Measurements from ENCODE around the gene RRAGD. TPM values are rescaled to one million over a fixed set of nuclear protein-coding genes. Genes with fewer than 3 reads are reported as not detected.

RRAGD gene
- total RNA-seq, 1 donor from 2014 or later = 35.4 TPM

DNA sequence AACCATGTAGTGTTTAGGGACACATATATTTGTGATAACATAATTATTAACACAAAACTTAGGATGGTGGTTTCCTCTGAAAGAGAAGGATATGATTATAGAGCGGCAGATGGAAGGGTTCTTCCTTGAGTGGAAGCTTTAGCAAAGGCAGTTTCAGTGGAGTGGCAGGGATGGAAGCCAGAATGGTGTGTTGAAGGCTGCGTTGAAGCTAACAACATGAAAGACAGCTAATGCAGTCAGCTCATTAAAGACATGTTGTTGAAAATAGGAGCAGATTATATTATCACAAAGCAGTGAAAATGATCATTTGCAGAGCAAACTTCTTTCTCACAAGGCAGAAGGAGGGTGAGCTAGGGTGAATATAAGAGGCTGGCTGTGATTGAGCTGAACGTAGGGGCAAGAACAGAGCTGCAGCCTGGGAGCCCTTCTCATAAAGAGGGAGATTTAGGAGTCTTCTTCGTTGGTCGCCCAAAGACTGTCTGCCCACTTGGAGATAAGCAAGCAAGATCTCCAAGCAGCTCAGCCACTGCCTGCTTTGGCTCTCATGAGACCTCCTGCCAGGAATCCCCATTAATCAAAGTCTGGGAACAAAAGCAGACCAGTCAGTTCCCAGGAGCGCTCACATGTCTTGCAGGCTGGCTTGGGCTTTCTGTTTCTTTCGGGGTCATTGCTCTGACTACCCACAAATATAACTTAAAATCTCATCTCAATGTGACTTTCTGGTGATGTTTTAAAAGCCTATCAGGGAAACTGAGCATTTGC, 18.3 kb upstream of the RRAGD start:
- Histone ChIP-seq H3K4me3 (ENCODE audit: low read depth, low read length) (no peak overlapping the region), H3K36me3 (ENCODE audit: control insufficient read depth, insufficient read depth, low read length) (no peaks in the 10 kb centered on the region), H3K27me3 (ENCODE audit: control insufficient read depth, insufficient read depth, low read length) (no peaks in the 10 kb centered on the region)
- DNase-seq (ENCODE audit: low read depth) = no peak
- TF ChIP-seq CTCF (IDR thresholded peaks at IDR 0.05; ENCODE audit: insufficient read depth, low read length, poor library complexity, severe bottlenecking) = no peak

DNA sequence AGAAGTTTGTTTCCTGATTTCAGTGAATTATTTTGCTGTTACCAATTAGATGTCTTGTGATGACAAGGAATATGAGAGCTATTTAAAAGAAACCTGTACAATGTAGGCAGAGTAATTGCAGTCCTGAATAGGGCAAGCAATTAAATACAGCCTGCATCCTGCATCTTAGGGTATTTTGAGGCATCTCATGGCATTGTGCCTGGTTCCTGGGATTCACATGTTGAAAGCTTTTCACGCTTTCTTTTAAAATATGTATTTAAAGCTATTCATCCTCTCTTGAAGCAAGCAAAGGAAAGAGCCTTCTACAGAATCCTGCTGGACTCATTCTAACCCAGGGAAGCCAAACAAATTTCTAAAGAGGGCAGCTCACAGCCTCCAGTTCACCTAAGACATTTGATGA, 4.7 kb upstream of the RRAGD start:
- no peaks in the 10 kb centered on the region for H3K36me3 ChIP-seq (ENCODE audit: control insufficient read depth, insufficient read depth, low read length)
- H3K4me3 ChIP-seq (ENCODE audit: low read depth, low read length) = no peak overlapping the region
- H3K27me3 ChIP-seq (ENCODE audit: control insufficient read depth, insufficient read depth, low read length) = no peaks in the 10 kb centered on the region
- no peak for TF ChIP-seq CTCF (IDR thresholded peaks at IDR 0.05; ENCODE audit: insufficient read depth, low read length, poor library complexity, severe bottlenecking)
- DNase-seq (ENCODE audit: low read depth) = no peak

DNA sequence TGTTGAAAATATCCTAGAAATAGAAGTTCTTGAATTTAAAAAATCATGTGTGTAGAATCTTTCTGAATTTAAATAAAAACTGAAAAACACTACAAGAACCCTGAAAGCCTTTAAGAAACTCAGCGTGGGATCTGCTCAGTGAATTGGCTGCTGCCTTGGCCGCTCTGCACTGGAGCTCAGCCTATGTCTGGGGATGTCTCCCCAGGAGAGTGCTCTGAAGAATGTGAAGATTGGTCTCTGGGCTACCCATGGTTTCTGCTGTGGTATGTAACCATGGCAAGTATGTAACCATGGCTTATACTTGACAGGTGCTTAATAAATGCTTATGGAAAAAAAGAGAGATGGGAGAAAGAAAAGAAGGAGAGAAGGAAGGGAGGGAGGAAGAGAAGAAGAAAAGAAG, 3.1 kb upstream of the RRAGD start:
- DNase-seq (ENCODE audit: low read depth) = no peak
- H3K36me3 ChIP-seq (ENCODE audit: control insufficient read depth, insufficient read depth, low read length) = no peaks in the 10 kb centered on the region
- H3K4me3 ChIP-seq (ENCODE audit: low read depth, low read length) = no peak overlapping the region
- H3K27me3 ChIP-seq (ENCODE audit: control insufficient read depth, insufficient read depth, low read length) = no peaks in the 10 kb centered on the region
- TF ChIP-seq CTCF (IDR thresholded peaks at IDR 0.05; ENCODE audit: insufficient read depth, low read length, poor library complexity, severe bottlenecking) = no peak

GRCh38 chr6:89414215-89414614, 2.1 kb upstream of the RRAGD start:
- no peaks in the 10 kb centered on the region for H3K36me3 ChIP-seq (ENCODE audit: control insufficient read depth, insufficient read depth, low read length)
- no peak for TF ChIP-seq CTCF (IDR thresholded peaks at IDR 0.05; ENCODE audit: insufficient read depth, low read length, poor library complexity, severe bottlenecking)
- H3K27me3 ChIP-seq (ENCODE audit: control insufficient read depth, insufficient read depth, low read length) = no peaks in the 10 kb centered on the region
- H3K4me3 ChIP-seq (ENCODE audit: low read depth, low read length) = no peak overlapping the region
- no peak for DNase-seq (ENCODE audit: low read depth)

DNA sequence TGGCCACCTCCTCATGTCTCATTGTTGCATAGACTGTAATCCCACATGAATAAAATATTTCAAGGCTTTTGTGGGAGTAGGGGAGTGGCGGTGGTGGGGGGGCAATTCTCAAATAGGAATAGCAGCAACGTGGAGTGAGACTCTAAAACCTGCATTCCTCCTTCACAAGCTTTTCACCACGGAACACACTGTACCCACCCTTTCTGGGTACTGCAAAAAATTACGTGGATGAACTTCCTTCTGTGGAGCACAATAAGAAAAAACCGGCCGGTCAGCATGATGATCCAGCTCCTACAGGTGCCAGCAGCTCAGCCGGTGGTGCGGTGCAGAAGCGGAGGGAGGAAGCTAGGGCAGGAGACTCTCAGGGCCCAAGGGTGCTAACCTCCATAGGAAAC, 930 bp upstream of the RRAGD start:
- no peak for DNase-seq (ENCODE audit: low read depth)
- H3K27me3 ChIP-seq (ENCODE audit: control insufficient read depth, insufficient read depth, low read length) = no peaks in the 10 kb centered on the region
- no peak for TF ChIP-seq CTCF (IDR thresholded peaks at IDR 0.05; ENCODE audit: insufficient read depth, low read length, poor library complexity, severe bottlenecking)
- H3K36me3 ChIP-seq (ENCODE audit: control insufficient read depth, insufficient read depth, low read length) = no peaks in the 10 kb centered on the region
- H3K4me3 ChIP-seq (ENCODE audit: low read depth, low read length) = no peak overlapping the region
